ENCODE measurements around the gene HSPA13. TPM values are rescaled to one million over a fixed set of nuclear protein-coding genes. Genes with fewer than 3 reads are reported as not detected.
"Not testable (repeated sequence)": the region's sequence is repeated elsewhere in the genome, so short reads cannot be mapped to it uniquely, and the experiment has no call there.

The HSPA13 gene
- total RNA-seq, 3 donors from 2014 or later: 13.9 to 20.9 (median 19.7) TPM

GRCh38 chr21:14356746-14357145, 26.2 kb downstream of the HSPA13 start:
- Histone ChIP-seq H3K9me3 (no peaks in the 10 kb centered on the region), H3K4me3 (no peak overlapping the region), H3K36me3 (peaks cover 5% of the 10 kb centered on the region), H3K4me1 (no peaks in the 10 kb centered on the region), H3K27me3 (no peaks in the 10 kb centered on the region), H3K27ac (no peak overlapping the region)
- intact Hi-C loops (cut with DNase I; ENCODE audit: low total_unique reads): no loop called here
- TF ChIP-seq POLR2A (IDR thresholded peaks at IDR 0.05) (no peak), CTCF (IDR thresholded peaks at IDR 0.05) (no peak), POLR2AphosphoS5 (IDR thresholded peaks at IDR 0.05) (no peak)
- DNase-seq (ENCODE audit: low spot score in 2 of 2): no peak

GRCh38 chr21:14354515-14354914, 28.4 kb downstream of the HSPA13 start:
- Histone ChIP-seq H3K4me3 (no peak overlapping the region), H3K36me3 (peaks cover 5% of the 10 kb centered on the region), H3K27ac (no peak overlapping the region), H3K27me3 (no peaks in the 10 kb centered on the region), H3K9me3 (no peaks in the 10 kb centered on the region), H3K4me1 (no peaks in the 10 kb centered on the region)
- intact Hi-C loops (cut with DNase I; ENCODE audit: low total_unique reads): no loop called here
- no peak for DNase-seq (ENCODE audit: low spot score in 2 of 2)
- no peak for TF ChIP-seq POLR2AphosphoS5 (IDR thresholded peaks at IDR 0.05)
- no peak for TF ChIP-seq CTCF (IDR thresholded peaks at IDR 0.05)
- TF ChIP-seq POLR2A (IDR thresholded peaks at IDR 0.05): no peak

GRCh38 chr21:14353726-14354125, 29.2 kb downstream of the HSPA13 start:
- Histone ChIP-seq H3K36me3 (peaks cover 5% of the 10 kb centered on the region), H3K27ac (no peak overlapping the region), H3K27me3 (no peaks in the 10 kb centered on the region), H3K4me1 (no peaks in the 10 kb centered on the region), H3K4me3 (no peak overlapping the region), H3K9me3 (no peaks in the 10 kb centered on the region)
- no peak for DNase-seq (ENCODE audit: low spot score in 2 of 2)
- intact Hi-C loops (cut with DNase I; ENCODE audit: low total_unique reads): no loop called here
- no peak for TF ChIP-seq POLR2AphosphoS5 (IDR thresholded peaks at IDR 0.05)
- no peak for TF ChIP-seq POLR2A (IDR thresholded peaks at IDR 0.05)
- TF ChIP-seq CTCF (IDR thresholded peaks at IDR 0.05): no peak

GRCh38 chr21:14353231-14353630, 29.7 kb downstream of the HSPA13 start:
- TF ChIP-seq POLR2AphosphoS5 (IDR thresholded peaks at IDR 0.05) (no peak), CTCF (IDR thresholded peaks at IDR 0.05) (no peak), POLR2A (IDR thresholded peaks at IDR 0.05) (no peak)
- no peaks in the 10 kb centered on the region for H3K27me3 ChIP-seq
- H3K4me3 ChIP-seq: no peak overlapping the region
- H3K36me3 ChIP-seq: peaks cover 3% of the 10 kb centered on the region
- no peaks in the 10 kb centered on the region for H3K4me1 ChIP-seq
- intact Hi-C loops (cut with DNase I; ENCODE audit: low total_unique reads): no loop called here
- no peaks in the 10 kb centered on the region for H3K9me3 ChIP-seq
- H3K27ac ChIP-seq: no peak overlapping the region
- DNase-seq (ENCODE audit: low spot score in 2 of 2): no peak

- intact Hi-C loops (cut with DNase I; ENCODE audit: low total_unique reads); H3K36me3 ChIP-seq; H3K27me3 ChIP-seq; H3K4me1 ChIP-seq; H3K9me3 ChIP-seq; H3K27ac ChIP-seq; H3K4me3 ChIP-seq; DNase-seq (ENCODE audit: low spot score in 2 of 2): not testable (repeated sequence)
These were observed 55.6 kb downstream of the HSPA13 start for GRCh38 chr21:14327346-14327745.

GRCh38 chr21:14325595-14325994, 57.4 kb downstream of the HSPA13 start:
- Histone ChIP-seq H3K27me3 (no peaks in the 10 kb centered on the region), H3K4me1 (no peaks in the 10 kb centered on the region), H3K9me3 (no peaks in the 10 kb centered on the region), H3K27ac (no peak overlapping the region), H3K36me3 (no peaks in the 10 kb centered on the region), H3K4me3 (no peak overlapping the region)
- DNase-seq (ENCODE audit: low spot score in 2 of 2): no peak
- intact Hi-C loops (cut with DNase I; ENCODE audit: low total_unique reads): no loop called here
- TF ChIP-seq POLR2A (IDR thresholded peaks at IDR 0.05) (no peak), POLR2AphosphoS5 (IDR thresholded peaks at IDR 0.05) (no peak), CTCF (IDR thresholded peaks at IDR 0.05) (no peak)
